Muscle of leg (tissue), 11 donors: ENCODE data around the gene TTLL3. TPM values are rescaled to one million over a fixed set of nuclear protein-coding genes. Genes with fewer than 3 reads are reported as not detected.
A peak's percentile ranks its signal among the peaks of the same experiment; 100 is the strongest.
"Not testable (repeated sequence)": the region's sequence is repeated elsewhere in the genome, so short reads cannot be mapped to it uniquely, and the experiment has no call there.

Experiments
- DNase-seq: peaks from one replicate; pipeline ENCODE4 v3.0.0; 2013
- H3K27ac ChIP-seq: one replicate; pipeline ENCODE4 v1.5.1; 2013; ENCODE audit warnings: mild to moderate bottlenecking, low read length, control low read depth
- H3K27me3 ChIP-seq: one replicate; pipeline ENCODE4 v1.6.1; 2013; ENCODE audit warnings: low read length; ENCODE audit not compliant: control insufficient read depth, insufficient read depth
- H3K36me3 ChIP-seq: one replicate; pipeline ENCODE4 v1.6.1; 2013; ENCODE audit warnings: low read length; ENCODE audit not compliant: control insufficient read depth, insufficient read depth
- H3K4me1 ChIP-seq: one replicate; pipeline ENCODE4 v1.6.1; 2013; ENCODE audit warnings: low read length; ENCODE audit not compliant: control insufficient read depth, insufficient read depth
- H3K4me3 ChIP-seq: one replicate; pipeline ENCODE4 v1.5.1; 2013; ENCODE audit warnings: low read length, control low read depth
- H3K9me3 ChIP-seq: replicated peaks from 2 replicates; pipeline ENCODE4 v1.6.1; 2013; ENCODE audit warnings: low read depth, low read length; ENCODE audit not compliant: control insufficient read depth
- WGBS: methylation state at CpG from one replicate; pipeline ENCODE4 v1.1.5; 2013; ENCODE audit warnings: missing lambda C conversion rate; ENCODE audit not compliant: insufficient coverage; 5-methylcytosine and 5-hydroxymethylcytosine counted together
- polyA plus RNA-seq, 8 donors: library from polyadenylated mRNA; unstranded; fragments of 120-200 nt; gene quantifications; one replicate each; pipeline versions ENCODE4 v1.2.1 to v1.2.3, GENCODE V29; 2013; ENCODE audit warnings: inconsistent platforms in 1 of 8, low replicate concordance in 1 of 8; ENCODE audit not compliant: insufficient read length in 8 of 8, insufficient read depth in 1 of 8
- total RNA-seq: library from RNA; stranded (reverse); fragments of 120-200 nt; gene quantifications from one replicate; pipeline ENCODE4 v1.2.4, GENCODE V29; 2013

TTLL3 gene
- total and polyA plus RNA-seq, 9 donors: 12.6 to 35.7 (median 23.8) TPM

DNA sequence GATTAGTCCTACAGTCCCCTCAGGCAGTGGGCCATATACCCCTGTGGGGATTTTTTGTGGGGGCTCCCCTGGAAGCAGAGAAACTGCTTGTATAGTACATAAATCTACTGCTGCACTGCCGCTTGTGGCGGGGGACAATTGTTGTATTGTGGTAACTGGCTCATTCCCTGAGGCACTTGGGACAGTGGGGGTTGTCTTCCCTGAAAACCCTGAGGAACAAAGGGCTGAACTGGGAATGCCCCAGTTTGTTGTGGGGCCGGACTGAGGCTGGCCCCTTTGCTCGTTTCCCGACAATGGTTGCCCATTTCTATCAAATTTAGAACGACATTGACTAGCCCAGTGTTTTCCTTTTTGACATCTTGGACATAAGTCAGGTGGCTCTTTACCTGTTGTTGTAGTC, 41.3 kb downstream of the TTLL3 start:
- not testable (repeated sequence) for DNase-seq, H3K4me3 ChIP-seq
- 83% methylated on average over 1 of the region's 6 CpGs for WGBS

DNA sequence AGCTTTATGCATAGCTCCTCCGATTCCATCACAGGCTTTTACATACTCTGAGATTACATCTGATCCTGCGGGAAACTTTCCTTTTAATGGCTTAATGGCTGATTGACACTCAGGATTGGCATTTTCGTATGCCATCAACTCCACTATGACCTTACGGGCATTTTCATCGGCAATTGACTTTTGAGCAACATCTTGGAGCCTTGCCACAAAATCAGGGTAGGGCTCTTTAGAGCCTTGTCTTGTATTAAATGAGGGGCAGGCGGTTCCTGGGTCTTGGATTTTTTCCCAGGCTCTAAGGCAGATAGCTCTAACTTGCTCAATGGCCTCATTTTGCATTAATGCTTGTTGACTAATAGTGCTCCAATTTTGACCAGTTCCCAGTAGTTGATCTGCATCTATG, 41.9 kb downstream of the TTLL3 start:
- 94% methylated on average over 3 of the region's 6 CpGs for WGBS
- not testable (repeated sequence) for H3K27ac ChIP-seq, H3K9me3 ChIP-seq, H3K4me3 ChIP-seq, H3K27me3 ChIP-seq, DNase-seq, H3K4me1 ChIP-seq, H3K36me3 ChIP-seq

More for the DNA sequence above, 41.3 kb downstream of the TTLL3 start:
- H3K4me1 ChIP-seq, H3K27ac ChIP-seq, H3K9me3 ChIP-seq, H3K36me3 ChIP-seq, H3K27me3 ChIP-seq: not testable (repeated sequence)

GRCh38 chr3:9852528-9852927, 42.5 kb downstream of the TTLL3 start:
- no CpG with 5 or more reads among the region's 6 CpGs for WGBS
- no peak overlapping the region for H3K27ac ChIP-seq

DNA sequence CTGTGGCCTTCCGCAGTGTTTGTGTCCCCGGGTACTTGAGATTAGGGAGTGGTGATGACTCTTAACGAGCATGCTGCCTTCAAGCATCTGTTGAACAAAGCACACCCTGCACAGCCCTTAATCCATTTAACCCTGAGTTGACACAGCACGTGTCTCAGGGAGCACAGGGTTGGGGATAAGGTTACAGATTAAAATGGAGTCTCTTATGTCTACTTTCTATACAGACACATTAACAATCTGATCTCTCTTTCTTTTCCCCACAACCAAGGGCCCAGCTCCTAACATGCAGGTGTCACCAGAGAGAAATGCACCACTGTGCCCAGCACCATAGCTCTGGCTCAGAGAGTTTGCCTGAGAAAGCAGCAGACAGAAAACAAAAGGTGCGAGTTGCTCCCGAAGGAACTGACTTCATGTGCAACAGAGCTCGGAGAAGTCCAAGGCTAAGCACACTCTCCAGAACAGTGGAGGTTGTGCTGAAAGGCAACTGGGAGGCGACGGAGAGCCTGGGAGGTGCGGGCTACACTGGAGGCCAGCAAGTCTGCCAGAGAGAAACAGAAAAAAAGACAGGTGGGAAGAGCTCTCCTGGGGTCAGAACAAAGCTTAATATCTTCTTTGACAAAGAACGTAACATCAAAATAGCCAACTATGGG, 44.4 kb downstream of the TTLL3 start:
- not testable (repeated sequence) for H3K4me1 ChIP-seq, H3K4me3 ChIP-seq, H3K27me3 ChIP-seq, H3K27ac ChIP-seq, DNase-seq, H3K9me3 ChIP-seq, H3K36me3 ChIP-seq
- WGBS: 37% methylated on average over 3 of the region's 11 CpGs

More at GRCh38 chr3:9852528-9852927, 42.5 kb downstream of the TTLL3 start:
- DNase-seq: no peak
- H3K27me3 ChIP-seq: no peaks in the 10 kb centered on the region
- no peaks in the 10 kb centered on the region for H3K36me3 ChIP-seq
- no peak overlapping the region for H3K4me3 ChIP-seq
- no peaks in the 10 kb centered on the region for H3K9me3 ChIP-seq
- H3K4me1 ChIP-seq: no peaks in the 10 kb centered on the region

- no peak overlapping the region for H3K27ac ChIP-seq
- no peaks in the 10 kb centered on the region for H3K9me3 ChIP-seq
- no peak for DNase-seq
- 100% methylated on average over 3 of the region's 3 CpGs for WGBS
- no peaks in the 10 kb centered on the region for H3K27me3 ChIP-seq
- H3K36me3 ChIP-seq: no peaks in the 10 kb centered on the region
- no peak overlapping the region for H3K4me3 ChIP-seq
- no peaks in the 10 kb centered on the region for H3K4me1 ChIP-seq
Observed at GRCh38 chr3:9855594-9855993, 45.5 kb downstream of the TTLL3 start.

DNA sequence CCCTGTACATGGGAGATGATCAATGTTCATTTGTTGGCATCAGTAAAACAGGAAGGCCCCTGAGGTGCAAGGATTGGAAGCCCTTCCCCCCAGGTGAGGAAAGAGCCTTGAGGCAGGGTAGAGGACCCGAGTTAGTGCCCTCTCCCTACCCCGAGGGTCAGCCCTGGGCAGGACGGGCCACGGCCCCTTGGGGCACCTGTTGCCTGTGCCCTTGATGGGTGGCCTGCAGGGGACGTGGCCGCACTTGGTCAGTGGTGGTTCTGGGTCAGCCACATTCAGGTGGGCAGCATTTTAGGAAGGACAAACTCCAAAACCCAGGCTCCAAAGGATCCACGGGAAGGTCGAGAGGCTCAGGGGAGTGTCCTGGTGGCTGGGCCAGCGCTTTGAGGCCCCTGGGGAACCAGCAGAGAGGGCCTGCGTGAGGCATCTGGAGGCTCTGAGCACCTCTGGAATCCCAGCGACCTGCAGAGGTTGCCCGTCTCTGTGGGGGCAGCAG, 49.5 kb downstream of the TTLL3 start:
- Histone ChIP-seq H3K4me1 (peaks cover 23% of the 10 kb centered on the region), H3K36me3 (no peaks in the 10 kb centered on the region), H3K27me3 (no peaks in the 10 kb centered on the region), H3K9me3 (no peaks in the 10 kb centered on the region), H3K4me3 (no peak overlapping the region), H3K27ac (no peak overlapping the region)
- no peak for DNase-seq
- WGBS: 90% methylated on average over 10 of the region's 12 CpGs

DNA sequence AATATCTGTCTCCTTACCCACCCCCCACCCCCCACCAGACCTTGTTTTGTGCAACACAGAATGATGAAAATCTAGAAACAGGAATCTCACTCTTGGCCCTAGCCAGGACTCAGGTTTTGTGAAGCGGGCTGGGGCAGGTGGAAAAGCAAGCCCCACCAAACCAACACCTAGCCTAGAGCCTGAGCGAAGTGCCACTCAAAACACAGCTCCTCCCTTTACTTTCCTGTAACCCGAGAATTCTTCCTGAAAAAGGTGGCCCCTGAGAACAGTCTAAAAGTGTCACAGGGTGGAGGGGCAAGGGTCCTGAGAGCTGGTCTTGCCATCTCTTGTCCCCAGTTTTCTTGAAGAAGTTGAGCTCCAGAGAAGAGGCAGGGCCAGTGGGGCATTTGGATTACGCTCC, 51.1 kb downstream of the TTLL3 start:
- DNase-seq: no peak
- H3K27ac ChIP-seq: no peak overlapping the region
- peaks cover 31% of the 10 kb centered on the region for H3K4me1 ChIP-seq
- WGBS: 100% methylated on average over 1 of the region's 4 CpGs
- H3K9me3 ChIP-seq: no peaks in the 10 kb centered on the region
- no peaks in the 10 kb centered on the region for H3K36me3 ChIP-seq
- H3K27me3 ChIP-seq: no peaks in the 10 kb centered on the region
- no peak overlapping the region for H3K4me3 ChIP-seq

DNA sequence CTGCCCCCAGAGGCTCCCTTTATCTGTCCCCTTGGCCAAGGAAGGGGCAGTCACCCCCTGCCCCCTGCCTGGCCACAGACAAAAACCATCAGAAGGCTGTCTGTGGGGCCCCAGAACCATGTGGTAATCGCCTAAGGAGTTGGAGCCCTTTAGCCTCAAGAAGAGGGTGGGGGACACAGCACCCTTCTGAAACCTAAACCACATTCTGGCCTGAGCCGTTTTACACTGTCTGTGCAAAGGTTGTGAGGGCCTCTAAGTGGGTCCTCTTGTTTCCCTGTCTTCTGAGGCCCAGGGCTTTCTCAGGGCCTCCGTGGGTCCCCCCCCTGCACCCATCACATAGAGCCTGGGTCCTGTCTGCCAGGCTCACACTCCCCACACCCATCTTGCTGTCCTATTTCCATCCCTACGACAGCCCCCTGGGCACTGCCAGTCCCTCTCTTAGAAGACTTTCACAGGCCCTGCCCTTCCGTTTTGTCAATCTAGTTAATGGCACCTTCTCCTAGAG, 51.6 kb downstream of the TTLL3 start:
- 69% methylated on average over 3 of the region's 5 CpGs for WGBS
- no peak overlapping the region for H3K27ac ChIP-seq

DNA sequence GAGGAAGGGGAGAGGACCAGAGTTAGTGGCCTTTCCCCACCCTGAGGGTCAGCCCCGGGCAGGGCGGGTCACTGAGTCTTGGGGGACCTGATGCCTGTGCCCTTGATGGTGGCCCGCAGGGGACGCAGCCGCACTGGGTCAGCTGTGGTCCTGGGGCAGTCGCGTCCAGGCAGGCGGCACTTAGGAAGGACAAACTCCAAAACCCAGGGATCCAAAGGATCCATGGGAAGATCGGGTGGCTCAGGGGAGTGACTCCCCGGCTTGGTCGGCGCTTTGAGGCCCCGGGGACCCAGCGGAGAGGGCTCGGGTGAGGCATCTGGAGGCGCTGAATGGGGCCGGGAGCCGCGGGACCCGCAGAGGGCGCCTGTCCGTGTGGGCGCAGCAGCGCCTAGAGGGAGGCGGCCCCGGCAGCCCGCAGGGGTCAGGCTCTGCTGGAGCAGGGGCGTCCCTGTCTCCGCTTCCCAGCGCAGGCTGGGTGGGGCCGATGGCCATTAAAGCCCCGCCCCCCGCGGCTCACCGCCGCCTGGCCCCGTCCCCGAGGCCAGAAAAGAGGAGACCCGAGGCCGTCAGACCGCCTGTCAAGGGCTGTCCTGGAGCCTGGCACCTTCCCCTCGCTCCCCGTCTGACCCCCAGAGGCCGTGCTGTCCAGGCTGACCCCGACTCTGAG, 52.5 kb downstream of the TTLL3 start:
- Histone ChIP-seq H3K27ac (no peak overlapping the region), H3K4me3 (peak overlapping the region; percentile 22), H3K9me3 (no peaks in the 10 kb centered on the region), H3K27me3 (no peaks in the 10 kb centered on the region), H3K36me3 (no peaks in the 10 kb centered on the region), H3K4me1 (peaks cover 31% of the 10 kb centered on the region)
- 11% methylated on average over 43 of the region's 45 CpGs for WGBS
- DNase-seq: peak; percentile 62

More for the DNA sequence above, 51.6 kb downstream of the TTLL3 start:
- H3K27me3 ChIP-seq: no peaks in the 10 kb centered on the region
- H3K9me3 ChIP-seq: no peaks in the 10 kb centered on the region
- no peak overlapping the region for H3K4me3 ChIP-seq
- DNase-seq: no peak
- no peaks in the 10 kb centered on the region for H3K36me3 ChIP-seq
- H3K4me1 ChIP-seq: peaks cover 31% of the 10 kb centered on the region

GRCh38 chr3:9863058-9863772, 53.2 kb downstream of the TTLL3 start:
- 61% methylated on average over 19 of the region's 22 CpGs for WGBS
- no peaks in the 10 kb centered on the region for H3K9me3 ChIP-seq
- peak overlapping the region; percentile 42 for H3K27ac ChIP-seq
- H3K4me3 ChIP-seq: peak overlapping the region; percentile 22
- no peaks in the 10 kb centered on the region for H3K36me3 ChIP-seq
- no peak for DNase-seq
- no peaks in the 10 kb centered on the region for H3K27me3 ChIP-seq
- H3K4me1 ChIP-seq: peaks cover 31% of the 10 kb centered on the region
